ENCODE results near the gene POLE.

GRCh38 chr12:132723764-132724140 lies 36.6 kb upstream of the POLE start:
- TF ChIP-seq CTCF (IDR thresholded peaks at IDR 0.05) = no peak
- TF ChIP-seq ZFX (IDR thresholded peaks at IDR 0.05; ENCODE audit: borderline replicate concordance) = no peak

Measured in 22Rv1 (cell line).